Ascending aorta (tissue), 2 donors: Measurements from ENCODE around the gene ZNF148. TPM values are rescaled to one million over a fixed set of nuclear protein-coding genes. Genes with fewer than 3 reads are reported as not detected.

ENCODE experiments used
- DNase-seq, 2 donors: peaks; one replicate each; pipeline ENCODE4 v3.0.0-alpha.2; 2019; ENCODE audit warnings: low spot score in 2 of 2
- H3K27ac ChIP-seq, 2 donors: fragments of 200-600 bp; sonication (generic); one replicate each; pipeline ENCODE4 v1.5.1; 2016 to 2017; ENCODE audit warnings: mild to moderate bottlenecking in 1 of 2
- H3K27me3 ChIP-seq: fragments of 200-600 bp; sonication (generic); one replicate; pipeline ENCODE4 v1.5.1; 2017
- H3K36me3 ChIP-seq, 2 donors: fragments of 200-600 bp; sonication (generic); one replicate each; pipeline ENCODE4 v1.5.1; 2016
- H3K4me1 ChIP-seq, 2 donors: fragments of 200-600 bp; sonication (generic); one replicate each; pipeline ENCODE4 v1.5.1; 2016 to 2017; ENCODE audit warnings: mild to moderate bottlenecking in 1 of 2
- H3K4me3 ChIP-seq, 2 donors: fragments of 200-600 bp; sonication (generic); one replicate each; pipeline ENCODE4 v1.5.1; 2016 to 2017; ENCODE audit warnings: mild to moderate bottlenecking in 1 of 2
- H3K9me3 ChIP-seq, 2 donors: fragments of 200-600 bp; sonication (generic); one replicate each; pipeline ENCODE4 v1.5.1; 2016
- CTCF ChIP-seq, 3 experiments: fragments of 200-600 bp in 2 of 3; fragments of 450-650 bp in 1 of 3; sonication (generic) in 2 of 3; IDR thresholded peaks; one replicate each; pipeline ENCODE4 v1.5.1; 2016 to 2019; ENCODE audit warnings: antibody characterized with exemption in 3 of 3, mild to moderate bottlenecking in 1 of 3, moderate library complexity in 1 of 3
- intact Hi-C: fragments of 100-400 bp; cut with DNase I; formaldehyde crosslinking; loops from one replicate; pipeline ENCODE4 v1.15.1; 2023
- total RNA-seq: library from RNA; depleted of rRNA; stranded (reverse); fragments of >200 nt; gene quantifications from one replicate; pipeline ENCODE4 v1.1.0, GENCODE V29; 2016

The ZNF148 gene
- total RNA-seq, 1 donor from 2014 or later: 10.0 TPM

- Histone ChIP-seq H3K27me3 (no peaks in the 10 kb centered on the region), H3K9me3 (no peaks in the 10 kb centered on the region), H3K4me1 (no peaks in the 10 kb centered on the region), H3K36me3 (no peaks in the 10 kb centered on the region), H3K4me3 (no peak overlapping the region), H3K27ac (no peak overlapping the region)
- DNase-seq: no peak
- intact Hi-C loops: no loop called here
- TF ChIP-seq CTCF (IDR thresholded peaks at IDR 0.05): no peak
Observed at GRCh38 chr3:125382298-125382697, 7.2 kb upstream of the ZNF148 start.

DNA sequence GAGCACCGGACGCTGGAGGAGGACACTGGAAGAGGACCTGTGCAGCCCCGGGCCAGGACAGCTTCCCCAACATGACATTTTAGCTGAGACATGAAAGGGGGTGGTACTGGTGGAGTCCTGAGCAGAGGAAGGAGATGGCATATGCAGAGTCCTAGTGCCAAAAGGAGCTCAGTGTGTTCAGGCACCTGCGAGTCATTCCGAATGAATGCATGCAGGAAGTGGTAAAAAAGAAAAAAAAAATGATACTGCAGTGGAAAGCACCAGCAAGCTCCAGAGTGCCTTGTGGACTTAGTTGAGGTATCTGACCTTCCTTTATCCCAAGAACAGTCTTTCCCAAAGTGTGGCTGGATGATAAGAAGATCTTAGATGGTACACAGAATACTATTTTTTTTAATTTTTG, 6.6 kb upstream of the ZNF148 start:
- no peak overlapping the region for H3K4me3 ChIP-seq
- H3K36me3 ChIP-seq: no peaks in the 10 kb centered on the region
- no peak for TF ChIP-seq CTCF (IDR thresholded peaks at IDR 0.05)
- no peaks in the 10 kb centered on the region for H3K27me3 ChIP-seq
- no peaks in the 10 kb centered on the region for H3K4me1 ChIP-seq
- intact Hi-C loops: no loop called here
- DNase-seq: no peak
- no peak overlapping the region for H3K27ac ChIP-seq
- H3K9me3 ChIP-seq: no peaks in the 10 kb centered on the region

GRCh38 chr3:125381314-125381713, 6.2 kb upstream of the ZNF148 start:
- no peak overlapping the region for H3K27ac ChIP-seq
- H3K4me1 ChIP-seq: no peaks in the 10 kb centered on the region
- H3K4me3 ChIP-seq: no peak overlapping the region
- intact Hi-C loops: no loop called here
- DNase-seq: no peak
- no peaks in the 10 kb centered on the region for H3K36me3 ChIP-seq
- no peaks in the 10 kb centered on the region for H3K9me3 ChIP-seq
- H3K27me3 ChIP-seq: no peaks in the 10 kb centered on the region
- no peak for TF ChIP-seq CTCF (IDR thresholded peaks at IDR 0.05)

- H3K36me3 ChIP-seq: no peaks in the 10 kb centered on the region
- no peak for TF ChIP-seq CTCF (IDR thresholded peaks at IDR 0.05)
- no peaks in the 10 kb centered on the region for H3K27me3 ChIP-seq
- H3K4me1 ChIP-seq: peaks cover 0 to 4% of the 10 kb centered on the region in 2 donors
- no peak overlapping the region for H3K4me3 ChIP-seq
- DNase-seq: no peak
- intact Hi-C loops: no loop called here
- H3K9me3 ChIP-seq: no peaks in the 10 kb centered on the region
- no peak overlapping the region for H3K27ac ChIP-seq
Observed at GRCh38 chr3:125379483-125379882, 4.4 kb upstream of the ZNF148 start.

GRCh38 chr3:125378762-125379161, 3.6 kb upstream of the ZNF148 start:
- DNase-seq: no peak
- Histone ChIP-seq H3K4me1 (peaks cover 0 to 5% of the 10 kb centered on the region in 2 donors), H3K9me3 (no peaks in the 10 kb centered on the region), H3K27me3 (no peaks in the 10 kb centered on the region), H3K36me3 (no peaks in the 10 kb centered on the region), H3K4me3 (no peak overlapping the region), H3K27ac (no peak overlapping the region)
- intact Hi-C loops: no loop called here
- TF ChIP-seq CTCF (IDR thresholded peaks at IDR 0.05): no peak
